ENCODE data around the gene GSTM1. TPM values are rescaled to one million over a fixed set of nuclear protein-coding genes. Genes with fewer than 3 reads are reported as not detected.

The GSTM1 gene
- total RNA-seq, 1 experiment from 2014 or later: not detected

DNA sequence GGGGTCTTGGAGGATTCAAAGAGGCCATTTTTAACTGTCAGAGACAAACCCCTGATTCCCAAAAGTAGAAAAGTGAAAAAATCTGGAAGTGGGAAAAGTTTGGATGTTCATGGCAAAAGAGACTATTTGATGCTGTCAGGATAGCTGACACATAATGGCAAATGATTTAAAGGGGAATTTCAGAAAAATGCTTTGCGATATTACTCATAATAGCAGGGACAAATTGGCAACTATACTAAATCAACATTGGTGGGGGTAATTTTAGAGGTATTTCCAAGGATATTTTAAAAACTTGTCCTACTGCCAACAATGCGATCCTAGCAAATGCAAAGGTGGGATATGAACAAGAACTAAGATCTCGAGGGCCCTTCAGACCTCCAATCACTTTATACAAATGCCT, 37.0 kb upstream of the GSTM1 start:
- BruUV-seq (replicated peaks): no TSS peak

GRCh38 chr1:109652402-109652801, 35.2 kb upstream of the GSTM1 start:
- Histone ChIP-seq H3K9me2 (replicated peaks; ENCODE audit: low read length) (no peaks in the 10 kb centered on the region), H3K27ac (ENCODE audit: low read length) (no peak overlapping the region), H3K79me2 (ENCODE audit: low read length) (no peaks in the 10 kb centered on the region), H3K27me3 (ENCODE audit: low read length) (no peaks in the 10 kb centered on the region), H4K20me1 (ENCODE audit: low read length) (no peaks in the 10 kb centered on the region), H3K9ac (ENCODE audit: low read length) (no peak overlapping the region), H3K4me1 (ENCODE audit: insufficient read depth, low read length) (peaks cover 41% of the 10 kb centered on the region), H3K9me3 (ENCODE audit: low read length) (no peaks in the 10 kb centered on the region), H3K4me3 (ENCODE audit: low read length) (no peak overlapping the region), H3K4me2 (ENCODE audit: low read length) (no peak overlapping the region), H2AFZ (ENCODE audit: low read length) (no peak overlapping the region), H3K36me3 (ENCODE audit: low read depth, low read length) (no peaks in the 10 kb centered on the region), H3F3A (ENCODE audit: low read length, unreplicated experiment) (no peaks in the 10 kb centered on the region)
- TF ChIP-seq EZH2 (IDR thresholded peaks at IDR 0.05; ENCODE audit: low read length, unreplicated experiment) (no peak), EZH2phosphoT487 (IDR thresholded peaks at IDR 0.05; ENCODE audit: borderline replicate concordance, low read length) (no peak)
- TF ChIP-seq, protein P1, sequence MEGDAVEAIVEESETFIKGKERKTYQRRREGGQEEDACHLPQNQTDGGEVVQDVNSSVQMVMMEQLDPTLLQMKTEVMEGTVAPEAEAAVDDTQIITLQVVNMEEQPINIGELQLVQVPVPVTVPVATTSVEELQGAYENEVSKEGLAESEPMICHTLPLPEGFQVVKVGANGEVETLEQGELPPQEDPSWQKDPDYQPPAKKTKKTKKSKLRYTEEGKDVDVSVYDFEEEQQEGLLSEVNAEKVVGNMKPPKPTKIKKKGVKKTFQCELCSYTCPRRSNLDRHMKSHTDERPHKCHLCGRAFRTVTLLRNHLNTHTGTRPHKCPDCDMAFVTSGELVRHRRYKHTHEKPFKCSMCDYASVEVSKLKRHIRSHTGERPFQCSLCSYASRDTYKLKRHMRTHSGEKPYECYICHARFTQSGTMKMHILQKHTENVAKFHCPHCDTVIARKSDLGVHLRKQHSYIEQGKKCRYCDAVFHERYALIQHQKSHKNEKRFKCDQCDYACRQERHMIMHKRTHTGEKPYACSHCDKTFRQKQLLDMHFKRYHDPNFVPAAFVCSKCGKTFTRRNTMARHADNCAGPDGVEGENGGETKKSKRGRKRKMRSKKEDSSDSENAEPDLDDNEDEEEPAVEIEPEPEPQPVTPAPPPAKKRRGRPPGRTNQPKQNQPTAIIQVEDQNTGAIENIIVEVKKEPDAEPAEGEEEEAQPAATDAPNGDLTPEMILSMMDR (conservative IDR thresholded peaks at IDR 0.05; ENCODE audit: low read depth, low read length): no peak
- ChIA-PET POLR2A (ENCODE audit: unreplicated experiment) (no interaction called here), CTCF (interaction anchor here (0.7 to 4.6 kb wide), 2 partner anchors 12 to 296 kb away, joined by 3 to 31 read pairs; no protein-coding TSS in a partner anchor)
- BruUV-seq (replicated peaks): no TSS peak
- intact Hi-C loops (cut with micrococcal nuclease): no loop called here
- ATAC-seq (no peak), DNase-seq (peak; percentile 41)

More for the DNA sequence above, 37.0 kb upstream of the GSTM1 start:
- ATAC-seq (0 out of 2 replicates have a peak, but pooled peaks have one; percentile 34), DNase-seq (peak; percentile 84)
- Histone ChIP-seq H3K4me1 (ENCODE audit: insufficient read depth, low read length) (peaks cover 40% of the 10 kb centered on the region), H3K4me2 (ENCODE audit: low read length) (peak overlapping the region; percentile 83), H3K27ac (ENCODE audit: low read length) (no peak overlapping the region), H3K9ac (ENCODE audit: low read length) (no peak overlapping the region), H3K4me3 (ENCODE audit: low read length) (no peak overlapping the region), H3K9me3 (ENCODE audit: low read length) (no peaks in the 10 kb centered on the region), H3K36me3 (ENCODE audit: low read depth, low read length) (no peaks in the 10 kb centered on the region), H3K9me2 (replicated peaks; ENCODE audit: low read length) (no peaks in the 10 kb centered on the region), H4K20me1 (ENCODE audit: low read length) (no peaks in the 10 kb centered on the region), H3F3A (ENCODE audit: low read length, unreplicated experiment) (no peaks in the 10 kb centered on the region), H2AFZ (ENCODE audit: low read length) (peak overlapping the region; percentile 38; the same call in 1 of the 2 replicates), H3K27me3 (ENCODE audit: low read length) (no peaks in the 10 kb centered on the region), H3K79me2 (ENCODE audit: low read length) (no peaks in the 10 kb centered on the region)
- CTCF ChIA-PET: interaction anchor here (1.1 to 4.6 kb wide), 3 partner anchors 10 to 102 kb away, joined by 5 to 31 read pairs (median 5); partner anchors contain the start of gene GNAI3
- TF ChIP-seq EZH2 (IDR thresholded peaks at IDR 0.05; ENCODE audit: low read length, unreplicated experiment) (no peak), EZH2phosphoT487 (IDR thresholded peaks at IDR 0.05; ENCODE audit: borderline replicate concordance, low read length) (no peak)
- TF ChIP-seq, protein P1 (conservative IDR thresholded peaks at IDR 0.05; ENCODE audit: low read depth, low read length): no peak
- POLR2A ChIA-PET (ENCODE audit: unreplicated experiment): interaction anchor here (0.6 kb wide), 1 partner anchor 104 kb away, joined by 4 read pairs; no protein-coding TSS in a partner anchor
- intact Hi-C loops (cut with micrococcal nuclease): no loop called here

- no TSS peak for BruUV-seq (replicated peaks)
- Histone ChIP-seq H3K9ac (ENCODE audit: low read length) (no peak overlapping the region), H2AFZ (ENCODE audit: low read length) (no peak overlapping the region), H3K9me2 (replicated peaks; ENCODE audit: low read length) (no peaks in the 10 kb centered on the region), H3K27ac (ENCODE audit: low read length) (no peak overlapping the region), H3K27me3 (ENCODE audit: low read length) (no peaks in the 10 kb centered on the region), H3K9me3 (ENCODE audit: low read length) (no peaks in the 10 kb centered on the region), H3K4me1 (ENCODE audit: insufficient read depth, low read length) (peaks cover 41% of the 10 kb centered on the region), H4K20me1 (ENCODE audit: low read length) (no peaks in the 10 kb centered on the region), H3F3A (ENCODE audit: low read length, unreplicated experiment) (no peaks in the 10 kb centered on the region), H3K79me2 (ENCODE audit: low read length) (no peaks in the 10 kb centered on the region), H3K4me2 (ENCODE audit: low read length) (peak overlapping the region; percentile 37; the same call in 1 of the 2 replicates), H3K36me3 (ENCODE audit: low read depth, low read length) (no peaks in the 10 kb centered on the region), H3K4me3 (ENCODE audit: low read length) (no peak overlapping the region)
- ChIA-PET CTCF (interaction anchor here (0.6 to 4.6 kb wide), 2 partner anchors 13 to 107 kb away, joined by 3 to 31 read pairs; no protein-coding TSS in a partner anchor), POLR2A (ENCODE audit: unreplicated experiment) (interaction anchor here (0.6 kb wide), 1 partner anchor 86 kb away, joined by 3 read pairs; no protein-coding TSS in a partner anchor)
- intact Hi-C loops (cut with micrococcal nuclease): no loop called here
- ATAC-seq (no peak; the same call in 1 of the 2 replicates), DNase-seq (peak; percentile 54)
- TF ChIP-seq, protein P1 (conservative IDR thresholded peaks at IDR 0.05; ENCODE audit: low read depth, low read length): no peak
- TF ChIP-seq EZH2 (IDR thresholded peaks at IDR 0.05; ENCODE audit: low read length, unreplicated experiment) (no peak), EZH2phosphoT487 (IDR thresholded peaks at IDR 0.05; ENCODE audit: borderline replicate concordance, low read length) (no peak)
Observed at GRCh38 chr1:109653306-109653705, 34.3 kb upstream of the GSTM1 start.

Measured in PC-3 (cell line).